ENCODE measurements around the gene NDST1. TPM values are rescaled to one million over a fixed set of nuclear protein-coding genes. Genes with fewer than 3 reads are reported as not detected.

Gene NDST1
- total RNA-seq, 1 experiment from 2014 or later: 68.9 TPM

DNA sequence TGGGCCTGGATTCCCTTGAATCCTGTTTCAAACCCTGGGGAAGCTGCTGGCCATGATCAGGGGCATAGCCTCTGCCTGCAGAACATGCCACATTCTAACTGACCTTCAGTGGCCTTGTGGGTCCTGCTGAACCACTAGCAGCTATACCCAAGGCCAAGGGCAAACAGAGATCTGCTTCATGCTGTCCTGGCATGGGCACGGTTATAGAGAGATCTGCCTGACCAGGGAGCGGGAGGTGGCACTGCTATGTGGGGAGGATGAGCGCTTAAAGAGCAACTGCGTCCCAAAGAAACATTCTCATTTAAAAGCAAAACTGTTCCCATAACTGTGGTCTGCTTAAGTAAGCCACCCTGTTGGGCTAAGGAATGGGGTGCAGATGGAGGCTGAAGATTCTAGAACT is 96.1 kb downstream of the NDST1 start:
- Mint-ChIP-seq H3K36me3 (ENCODE audit: insufficient read depth, unreplicated experiment) (no peaks in the 10 kb centered on the region), H3K4me1 (ENCODE audit: insufficient read depth, unreplicated experiment) (peaks cover 10% of the 10 kb centered on the region), H3K27ac (ENCODE audit: low read depth, unreplicated experiment) (no peak overlapping the region), H3K27me3 (ENCODE audit: insufficient read depth, unreplicated experiment) (no peaks in the 10 kb centered on the region), H3K4me3 (ENCODE audit: unreplicated experiment) (no peak overlapping the region), H3K9me3 (ENCODE audit: unreplicated experiment) (no peaks in the 10 kb centered on the region)
- TF ChIP-seq, protein P1, sequence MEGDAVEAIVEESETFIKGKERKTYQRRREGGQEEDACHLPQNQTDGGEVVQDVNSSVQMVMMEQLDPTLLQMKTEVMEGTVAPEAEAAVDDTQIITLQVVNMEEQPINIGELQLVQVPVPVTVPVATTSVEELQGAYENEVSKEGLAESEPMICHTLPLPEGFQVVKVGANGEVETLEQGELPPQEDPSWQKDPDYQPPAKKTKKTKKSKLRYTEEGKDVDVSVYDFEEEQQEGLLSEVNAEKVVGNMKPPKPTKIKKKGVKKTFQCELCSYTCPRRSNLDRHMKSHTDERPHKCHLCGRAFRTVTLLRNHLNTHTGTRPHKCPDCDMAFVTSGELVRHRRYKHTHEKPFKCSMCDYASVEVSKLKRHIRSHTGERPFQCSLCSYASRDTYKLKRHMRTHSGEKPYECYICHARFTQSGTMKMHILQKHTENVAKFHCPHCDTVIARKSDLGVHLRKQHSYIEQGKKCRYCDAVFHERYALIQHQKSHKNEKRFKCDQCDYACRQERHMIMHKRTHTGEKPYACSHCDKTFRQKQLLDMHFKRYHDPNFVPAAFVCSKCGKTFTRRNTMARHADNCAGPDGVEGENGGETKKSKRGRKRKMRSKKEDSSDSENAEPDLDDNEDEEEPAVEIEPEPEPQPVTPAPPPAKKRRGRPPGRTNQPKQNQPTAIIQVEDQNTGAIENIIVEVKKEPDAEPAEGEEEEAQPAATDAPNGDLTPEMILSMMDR (IDR thresholded peaks at IDR 0.05; ENCODE audit: unreplicated experiment): no peak
- DNase-seq (ENCODE audit: unreplicated experiment): no peak
- no TSS peak for BruUV-seq (replicated peaks)
- ChIA-PET CTCF (interaction anchor here (0.6 to 0.9 kb wide), 3 partner anchors 11 to 147 kb away, joined by 3 read pairs; no protein-coding TSS in a partner anchor), POLR2A (interaction anchor here (1.6 kb wide), 1 partner anchor 8 kb away, joined by 4 read pairs; no protein-coding TSS in a partner anchor)
- intact Hi-C loops (cut with micrococcal nuclease): no loop called here

DNA sequence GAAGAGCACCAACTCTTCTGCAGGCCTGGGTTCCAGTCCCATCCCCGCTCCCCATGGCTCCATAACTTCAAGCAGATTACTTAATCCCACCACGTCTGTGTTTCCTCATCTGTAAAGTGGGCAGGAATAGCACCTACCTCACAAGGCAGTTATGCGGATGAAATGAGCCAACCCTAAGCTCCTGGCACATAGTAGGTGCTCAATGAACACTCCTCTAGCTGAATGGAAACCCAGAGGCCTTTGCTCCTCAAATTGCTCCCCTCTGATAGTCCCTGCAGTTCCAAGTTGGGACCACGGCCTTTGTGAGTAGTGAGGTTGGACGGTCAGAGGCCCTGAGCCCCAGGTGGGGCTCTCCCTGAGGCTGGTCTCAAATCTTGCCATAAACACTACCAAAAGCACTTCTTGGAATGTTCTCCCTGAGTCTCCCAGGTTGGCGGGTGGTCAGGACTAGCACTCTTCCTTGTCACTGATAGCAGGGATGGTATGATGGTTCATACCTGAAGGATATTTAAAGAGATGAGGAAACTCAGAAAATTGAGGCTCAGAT is 97.0 kb downstream of the NDST1 start:
- Mint-ChIP-seq H3K4me1 (ENCODE audit: insufficient read depth, unreplicated experiment) (peaks cover 4% of the 10 kb centered on the region), H3K9me3 (ENCODE audit: unreplicated experiment) (no peaks in the 10 kb centered on the region), H3K4me3 (ENCODE audit: unreplicated experiment) (no peak overlapping the region), H3K27me3 (ENCODE audit: insufficient read depth, unreplicated experiment) (no peaks in the 10 kb centered on the region), H3K36me3 (ENCODE audit: insufficient read depth, unreplicated experiment) (no peaks in the 10 kb centered on the region), H3K27ac (ENCODE audit: low read depth, unreplicated experiment) (no peak overlapping the region)
- ChIA-PET POLR2A (no interaction called here), CTCF (interaction anchor here (0.6 to 1.1 kb wide), 4 partner anchors 11 to 175 kb away, joined by 3 read pairs; no protein-coding TSS in a partner anchor)
- no TSS peak for BruUV-seq (replicated peaks)
- intact Hi-C loops (cut with micrococcal nuclease): no loop called here
- TF ChIP-seq, protein P1 (IDR thresholded peaks at IDR 0.05; ENCODE audit: unreplicated experiment): no peak
- DNase-seq (ENCODE audit: unreplicated experiment): no peak

DNA sequence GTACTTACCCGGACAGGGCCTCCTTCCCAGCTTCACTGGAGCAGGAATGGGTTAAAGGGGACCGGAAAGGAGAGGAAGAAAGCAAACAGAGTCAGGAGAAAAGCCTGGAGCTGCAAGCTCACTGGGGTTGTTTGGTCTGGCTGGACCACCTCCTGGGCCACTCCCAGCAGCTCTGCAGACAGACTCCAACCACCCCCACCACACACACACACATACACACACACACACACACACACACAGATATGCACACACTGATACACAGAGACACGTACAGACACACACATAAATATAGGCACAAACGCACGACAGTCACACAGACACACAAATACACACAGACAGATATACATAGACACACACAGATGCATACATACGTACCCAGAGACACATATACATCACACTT is 97.6 kb downstream of the NDST1 start:
- H3K27ac Mint-ChIP-seq (ENCODE audit: low read depth, unreplicated experiment): no peak overlapping the region
- CTCF ChIA-PET: interaction anchor here (0.6 to 1.1 kb wide), 3 partner anchors 13 to 174 kb away, joined by 3 read pairs; no protein-coding TSS in a partner anchor
- H3K9me3 Mint-ChIP-seq (ENCODE audit: unreplicated experiment): no peaks in the 10 kb centered on the region

DNA sequence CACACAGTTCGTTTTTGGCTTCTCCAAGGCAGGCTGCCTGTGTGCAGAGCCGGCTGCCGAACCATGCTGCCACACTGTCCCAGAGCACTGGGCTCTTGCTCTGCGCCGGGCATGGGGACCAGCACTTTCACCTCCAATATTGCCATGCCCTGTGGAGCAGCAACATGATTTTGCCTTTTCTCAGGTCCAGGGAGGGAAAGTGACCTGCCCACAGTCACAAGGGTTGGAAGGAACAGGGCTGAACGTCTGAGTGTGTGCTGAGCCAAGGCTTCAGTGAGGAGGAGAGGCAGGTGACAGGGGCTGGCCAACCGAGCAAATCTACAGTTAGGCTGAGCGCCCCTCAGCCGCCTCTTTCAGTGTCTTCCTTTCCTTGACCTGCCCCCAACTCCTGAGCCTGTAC is 98.5 kb downstream of the NDST1 start:
- no TSS peak for BruUV-seq (replicated peaks)
- POLR2A ChIA-PET: no interaction called here
- no peak overlapping the region for H3K4me3 Mint-ChIP-seq (ENCODE audit: unreplicated experiment)
- TF ChIP-seq, protein P1 (IDR thresholded peaks at IDR 0.05; ENCODE audit: unreplicated experiment): no peak
- H3K9me3 Mint-ChIP-seq (ENCODE audit: unreplicated experiment): no peaks in the 10 kb centered on the region
- no peak overlapping the region for H3K27ac Mint-ChIP-seq (ENCODE audit: low read depth, unreplicated experiment)
- CTCF ChIA-PET: no interaction called here
- H3K36me3 Mint-ChIP-seq (ENCODE audit: insufficient read depth, unreplicated experiment): no peaks in the 10 kb centered on the region
- DNase-seq (ENCODE audit: unreplicated experiment): no peak
- no peaks in the 10 kb centered on the region for H3K27me3 Mint-ChIP-seq (ENCODE audit: insufficient read depth, unreplicated experiment)
- no peaks in the 10 kb centered on the region for H3K4me1 Mint-ChIP-seq (ENCODE audit: insufficient read depth, unreplicated experiment)
- intact Hi-C loops (cut with micrococcal nuclease): no loop called here

More for the DNA sequence above, 97.6 kb downstream of the NDST1 start:
- Mint-ChIP-seq H3K4me3 (ENCODE audit: unreplicated experiment) (no peak overlapping the region), H3K4me1 (ENCODE audit: insufficient read depth, unreplicated experiment) (no peaks in the 10 kb centered on the region), H3K36me3 (ENCODE audit: insufficient read depth, unreplicated experiment) (no peaks in the 10 kb centered on the region), H3K27me3 (ENCODE audit: insufficient read depth, unreplicated experiment) (no peaks in the 10 kb centered on the region)
- intact Hi-C loops (cut with micrococcal nuclease): no loop called here
- no peak for DNase-seq (ENCODE audit: unreplicated experiment)
- TF ChIP-seq, protein P1 (IDR thresholded peaks at IDR 0.05; ENCODE audit: unreplicated experiment): no peak
- BruUV-seq (replicated peaks): no TSS peak
- POLR2A ChIA-PET: no interaction called here
